Activated naive CD8-positive, alpha-beta T cell treated with anti-CD3 and anti-CD28 coated beads, Interleukin-2, amount 50 U/mL, for 16 hours (primary cell): ENCODE measurements around the gene MEF2A.

Experiments used
- DNase-seq: peaks from one replicate; pipeline ENCODE4 v3.0.0-alpha.2; 2020; ENCODE audit warnings: low read depth, low spot score

The MEF2A gene

DNA sequence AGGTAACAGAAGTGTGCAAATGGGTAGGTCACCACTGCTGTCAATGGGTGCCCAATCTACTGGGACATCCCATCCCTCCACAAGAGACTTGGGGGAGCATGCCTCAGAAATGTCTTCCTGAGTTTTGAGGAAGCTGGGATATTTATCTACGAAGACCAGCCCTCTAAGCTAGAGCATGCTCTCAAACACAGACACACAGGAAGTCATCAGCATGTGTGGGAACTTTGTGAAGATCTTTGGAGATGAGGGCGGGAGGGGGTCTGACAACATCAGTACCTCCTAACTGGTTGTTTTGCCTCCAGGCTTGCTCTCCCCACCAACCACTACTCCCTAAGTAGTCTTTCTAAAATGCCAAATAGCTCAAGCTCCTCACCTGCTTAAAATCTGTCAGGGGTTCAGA lies 3.5 kb upstream of the MEF2A start:
- DNase-seq, result no peak

DNA sequence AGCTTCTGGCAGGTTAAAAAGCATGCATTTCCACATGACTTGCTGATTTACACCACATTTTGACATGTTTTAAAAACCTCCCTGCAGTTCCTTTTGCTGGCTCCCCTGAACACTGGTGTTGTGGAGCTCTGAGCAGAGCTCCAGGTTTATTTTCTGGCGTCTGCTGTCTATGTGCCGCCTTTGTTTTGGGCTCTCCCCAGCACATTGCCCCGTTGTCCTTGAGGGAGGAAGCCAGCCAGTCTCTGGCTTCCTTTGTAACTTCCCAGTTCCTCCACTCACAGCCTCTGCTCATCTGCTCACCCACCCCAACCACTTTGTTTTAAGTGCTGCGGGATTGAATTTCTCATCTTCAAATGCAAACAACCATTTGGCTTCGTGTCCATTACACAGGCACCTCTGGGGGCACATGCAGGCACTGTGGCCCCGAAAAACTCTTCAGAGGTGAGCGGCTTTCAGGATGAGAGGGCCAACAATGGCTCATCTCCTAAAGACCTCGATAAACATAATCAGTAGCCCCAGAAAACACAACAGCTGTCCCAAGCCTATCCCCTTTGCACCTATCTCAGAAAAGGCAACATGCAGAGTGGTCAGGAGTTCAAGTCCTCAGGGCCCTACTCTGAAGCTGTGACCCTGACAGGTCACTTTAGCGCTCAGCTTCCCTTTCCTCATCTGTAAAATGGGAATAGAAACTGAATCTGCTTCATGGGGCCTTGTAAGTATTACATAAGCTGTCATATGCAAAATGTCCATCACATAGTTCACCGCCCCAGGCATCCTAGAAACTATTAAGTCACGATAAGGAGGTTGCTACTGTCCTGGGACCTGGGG lies 1.3 kb upstream of the MEF2A start:
- DNase-seq, result no peak

DNA sequence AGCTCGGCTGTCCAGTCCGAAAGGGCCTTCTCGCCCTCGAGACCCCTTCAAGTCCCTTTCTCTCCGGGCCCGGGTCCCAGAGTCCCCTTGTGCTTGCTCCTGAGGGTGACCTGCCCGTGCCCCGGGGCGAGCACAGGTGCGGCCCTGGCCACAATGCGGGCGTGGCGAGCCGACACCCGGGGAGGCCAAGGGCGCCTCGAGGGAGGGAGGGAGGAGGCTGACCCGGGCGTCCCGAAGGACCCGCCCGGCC lies 810 bp upstream of the MEF2A start:
- DNase-seq, result no peak

DNA sequence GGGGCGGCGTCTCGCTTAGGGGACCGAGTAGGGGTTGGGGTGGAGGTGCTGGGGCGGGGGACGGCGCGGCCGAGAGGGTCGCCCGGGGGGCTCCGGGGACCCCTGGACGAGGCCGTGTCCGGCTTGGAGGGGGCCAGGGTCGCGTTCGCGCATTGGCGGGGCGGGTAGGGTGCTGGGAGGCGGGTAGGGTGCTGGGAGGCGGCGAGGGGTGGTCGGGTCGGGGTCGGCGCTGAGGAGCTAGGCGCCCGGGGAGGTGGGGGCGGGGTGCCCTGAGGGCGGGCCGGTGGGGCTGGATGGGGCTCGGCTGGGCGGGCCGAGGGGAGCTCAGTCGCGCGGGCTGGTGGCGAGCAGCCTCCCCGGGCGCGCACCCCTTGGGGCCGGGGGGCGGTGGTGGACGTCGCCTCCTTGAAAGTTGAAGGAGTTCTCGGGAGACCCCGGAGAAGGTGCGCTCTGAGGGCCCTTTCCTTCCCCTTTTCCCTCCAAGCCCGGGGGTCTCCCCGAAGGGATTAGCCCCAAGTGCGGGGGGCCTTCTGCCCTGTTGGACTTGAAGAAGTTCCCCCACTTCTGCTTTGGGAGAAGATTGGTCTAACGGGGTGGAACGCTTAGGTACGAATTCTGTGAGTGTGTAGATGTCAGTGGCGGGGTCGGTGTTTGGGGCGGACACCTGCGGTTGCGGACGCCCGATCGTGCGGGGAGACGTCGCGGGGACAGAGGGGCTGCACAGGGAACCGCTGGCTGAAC lies 543 bp downstream of the MEF2A start:
- DNase-seq, result no peak

DNA sequence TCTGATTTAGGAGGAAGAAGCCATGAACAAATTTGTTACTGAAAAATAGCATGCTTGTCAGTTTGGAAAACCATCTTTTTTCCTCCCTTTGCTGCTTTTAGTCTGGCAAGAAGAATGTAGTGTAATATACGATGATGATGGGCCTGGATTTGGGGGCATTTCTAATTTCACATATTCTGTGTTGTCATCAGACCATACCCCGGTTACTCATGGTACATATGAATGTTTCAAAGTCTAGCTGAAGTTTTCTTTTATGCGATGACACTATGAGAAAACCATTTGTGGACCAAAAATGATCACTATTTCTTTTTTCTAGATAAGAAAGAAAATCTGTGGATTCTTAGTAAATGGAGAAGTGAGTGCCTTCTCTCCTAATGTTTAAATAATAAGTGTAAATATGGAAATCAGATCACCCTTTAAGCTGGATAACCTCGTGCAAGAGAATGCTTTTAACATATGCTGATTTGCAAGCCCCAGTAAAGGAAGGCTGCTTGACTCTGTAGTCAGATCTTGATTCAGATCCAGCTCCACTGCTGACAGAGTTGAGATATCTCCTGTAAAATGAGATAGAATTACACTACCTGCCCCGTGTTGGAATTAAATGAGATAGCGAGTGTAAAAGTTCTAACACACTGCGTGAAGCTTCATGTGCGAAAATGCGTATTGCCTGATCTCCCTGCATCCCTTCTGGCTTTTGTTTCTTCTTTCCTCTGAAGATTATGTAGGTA lies 3.0 kb downstream of the MEF2A start:
- no peak for DNase-seq

DNA sequence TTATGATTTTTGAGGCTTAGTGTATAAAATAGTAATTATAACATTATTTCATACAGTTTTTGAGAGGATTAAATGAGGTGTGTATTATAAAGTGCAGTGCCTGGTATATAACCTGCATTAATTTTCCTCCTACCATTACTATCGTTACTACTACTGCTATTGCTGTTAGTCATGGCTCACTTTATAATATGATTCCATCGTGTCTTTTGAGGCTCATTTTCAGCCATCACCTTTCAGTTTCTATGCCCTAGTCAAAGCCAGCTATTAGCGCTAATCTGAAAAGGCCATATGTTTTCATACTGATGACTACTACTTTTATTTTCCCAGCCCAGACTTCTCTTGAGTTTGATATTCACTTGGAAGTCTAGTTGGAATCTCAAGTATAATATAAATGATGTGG lies 5.5 kb downstream of the MEF2A start:
- DNase-seq, result no peak

DNA sequence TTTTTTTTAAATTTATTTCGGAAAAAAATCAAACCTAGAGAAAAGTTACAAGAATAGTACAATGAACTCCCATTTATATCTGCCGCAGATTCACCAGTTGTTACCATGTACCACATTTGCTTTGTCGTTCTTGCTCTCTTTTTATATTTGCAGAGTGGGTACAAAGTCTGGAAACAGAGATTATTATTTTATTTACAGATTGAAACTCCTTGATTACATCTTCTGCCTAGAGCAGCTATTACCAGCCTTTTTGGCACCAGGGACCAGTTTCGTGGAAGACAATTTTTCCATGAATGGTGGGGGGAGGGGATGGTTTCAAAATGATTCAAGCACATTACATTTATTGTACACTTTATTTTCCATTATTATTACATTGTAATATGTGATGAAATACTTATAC lies 8.3 kb downstream of the MEF2A start:
- no peak for DNase-seq

DNA sequence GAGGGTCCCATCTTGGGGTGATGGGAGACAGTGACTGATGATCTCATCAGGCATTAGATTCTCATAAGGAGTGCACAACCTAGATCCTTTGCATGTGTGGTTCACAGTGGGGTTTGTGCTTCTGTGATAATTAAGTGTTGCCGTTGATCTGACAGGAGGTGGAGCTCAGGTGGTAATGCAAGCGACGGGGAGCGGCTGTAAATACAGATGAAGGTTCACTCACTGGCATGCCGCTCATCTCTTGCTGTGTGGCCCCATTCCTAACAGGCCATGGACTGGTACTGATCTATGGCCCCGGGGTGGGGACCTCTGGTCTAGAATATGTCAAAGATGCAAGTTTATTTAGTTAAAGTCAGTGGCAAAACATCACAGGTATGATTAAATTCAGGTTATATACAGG lies 8.7 kb downstream of the MEF2A start:
- DNase-seq, result no peak

DNA sequence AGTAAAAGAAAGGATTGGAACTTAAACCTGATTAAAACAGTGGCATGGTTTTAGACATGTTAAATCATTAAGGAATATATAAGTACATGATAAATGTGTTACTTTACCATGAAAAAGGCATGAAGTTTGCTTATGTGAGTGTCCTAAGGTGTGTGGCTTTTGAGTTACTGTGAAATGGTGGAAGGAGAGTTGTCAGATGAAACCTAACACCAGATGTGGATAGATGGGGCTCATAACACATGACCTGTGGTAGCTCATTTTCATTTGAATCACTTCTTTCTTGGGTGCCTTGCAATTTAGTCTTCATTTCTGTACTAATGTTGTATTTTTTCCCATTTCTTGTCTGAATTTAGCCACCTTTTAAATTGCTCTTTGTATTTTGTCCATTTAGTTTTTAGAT lies 13.0 kb downstream of the MEF2A start:
- no peak for DNase-seq

DNA sequence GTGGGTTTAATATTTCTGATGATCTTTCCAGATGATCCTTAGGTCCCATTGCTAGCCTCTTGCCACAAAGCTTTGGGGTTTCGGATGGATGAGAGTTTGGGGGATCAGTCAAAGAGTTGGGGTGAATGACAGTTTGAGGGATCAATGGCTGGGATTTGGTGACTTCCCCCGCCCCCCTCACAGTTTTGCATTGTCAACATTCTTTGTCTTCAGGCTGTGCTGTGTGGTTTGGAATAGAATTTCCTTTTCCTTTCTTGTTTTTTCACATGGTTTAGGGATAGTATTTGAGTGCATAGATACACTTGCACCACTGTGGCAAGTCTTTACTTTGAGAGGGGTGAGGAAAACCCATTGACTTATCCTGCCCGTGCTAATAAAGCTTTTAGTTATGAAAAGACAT lies 14.3 kb downstream of the MEF2A start:
- DNase-seq, result no peak

DNA sequence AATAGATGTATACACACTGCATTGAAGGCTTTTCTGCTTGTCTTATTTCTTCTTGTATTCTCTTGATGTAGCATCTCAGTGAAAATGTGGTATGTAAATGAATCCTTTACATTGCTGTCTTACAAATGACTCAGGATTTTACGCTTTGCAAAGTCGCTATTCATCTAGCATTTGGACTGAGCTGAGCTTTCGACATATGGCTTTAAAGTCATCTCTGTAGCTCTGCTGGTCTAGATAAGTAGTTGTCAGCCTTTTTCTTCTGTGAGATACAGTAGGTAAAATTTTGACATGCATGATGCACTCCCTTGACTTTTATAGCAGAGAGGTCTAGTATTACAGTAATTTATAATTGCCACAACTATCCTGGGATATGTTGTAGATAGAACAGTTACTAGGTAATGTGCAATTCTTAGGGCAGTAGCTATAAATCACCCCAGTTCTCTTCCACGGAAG lies 16.8 kb downstream of the MEF2A start:
- no peak for DNase-seq

DNA sequence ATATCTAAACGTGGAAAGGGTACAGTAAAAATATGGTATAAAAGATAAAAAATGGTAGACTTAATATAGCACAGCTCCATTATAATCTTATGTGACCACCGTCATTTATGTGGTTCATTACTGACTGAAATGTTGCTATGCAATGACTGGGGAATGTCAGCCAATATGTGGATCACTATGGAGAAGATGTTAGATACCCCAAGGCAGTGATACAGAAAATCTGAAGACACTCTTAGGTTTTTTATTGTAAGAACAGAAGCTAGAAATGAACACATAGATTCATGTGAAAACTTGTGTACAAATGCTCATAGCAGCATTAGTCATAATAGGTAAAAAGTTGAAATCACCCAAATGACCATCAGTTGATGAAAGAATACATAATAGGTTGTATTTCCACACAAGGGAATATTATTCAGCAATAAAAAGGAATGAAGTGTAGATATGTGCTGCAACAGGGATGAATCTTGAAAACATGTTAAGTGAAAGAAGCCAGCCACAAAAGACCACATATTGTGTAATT lies 18.4 kb downstream of the MEF2A start:
- DNase-seq, result no peak

DNA sequence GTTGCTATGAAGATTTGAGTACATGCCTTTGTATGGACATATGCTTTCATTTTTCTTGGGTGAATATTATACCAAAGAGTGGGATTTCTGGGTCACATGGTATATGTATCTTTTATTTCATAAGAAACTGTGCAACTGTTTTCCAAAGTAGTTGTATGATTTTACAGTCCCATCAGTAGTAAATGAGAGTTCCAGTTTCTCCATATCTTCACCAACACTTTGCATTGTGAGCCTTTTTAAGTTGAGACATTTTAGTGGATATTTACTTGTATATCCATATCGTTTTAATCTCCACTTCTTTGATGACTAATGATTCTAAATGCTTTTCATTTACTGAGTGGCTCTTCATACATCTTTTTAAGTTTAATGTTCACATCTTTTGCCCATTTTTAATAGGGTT lies 20.3 kb downstream of the MEF2A start:
- no peak for DNase-seq

DNA sequence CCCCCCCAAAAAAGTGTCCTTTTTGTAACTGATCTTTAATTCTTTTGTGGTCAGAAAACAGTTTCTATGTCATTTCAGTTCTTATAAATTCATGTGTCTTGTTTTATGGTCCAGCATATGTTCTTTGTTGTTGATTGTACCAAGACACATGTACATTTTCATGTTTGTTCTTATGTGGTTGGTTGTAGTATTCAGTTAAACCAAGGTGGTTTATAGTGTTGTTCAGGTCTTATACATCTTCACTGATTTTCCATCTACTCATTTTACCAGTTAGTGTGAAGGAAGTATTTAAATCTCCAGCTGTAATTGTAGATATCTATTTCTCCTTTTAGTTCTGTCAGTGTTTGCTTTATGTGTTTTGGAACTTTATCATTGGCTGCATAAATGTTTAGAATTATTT lies 24.0 kb downstream of the MEF2A start:
- DNase-seq, result no peak

DNA sequence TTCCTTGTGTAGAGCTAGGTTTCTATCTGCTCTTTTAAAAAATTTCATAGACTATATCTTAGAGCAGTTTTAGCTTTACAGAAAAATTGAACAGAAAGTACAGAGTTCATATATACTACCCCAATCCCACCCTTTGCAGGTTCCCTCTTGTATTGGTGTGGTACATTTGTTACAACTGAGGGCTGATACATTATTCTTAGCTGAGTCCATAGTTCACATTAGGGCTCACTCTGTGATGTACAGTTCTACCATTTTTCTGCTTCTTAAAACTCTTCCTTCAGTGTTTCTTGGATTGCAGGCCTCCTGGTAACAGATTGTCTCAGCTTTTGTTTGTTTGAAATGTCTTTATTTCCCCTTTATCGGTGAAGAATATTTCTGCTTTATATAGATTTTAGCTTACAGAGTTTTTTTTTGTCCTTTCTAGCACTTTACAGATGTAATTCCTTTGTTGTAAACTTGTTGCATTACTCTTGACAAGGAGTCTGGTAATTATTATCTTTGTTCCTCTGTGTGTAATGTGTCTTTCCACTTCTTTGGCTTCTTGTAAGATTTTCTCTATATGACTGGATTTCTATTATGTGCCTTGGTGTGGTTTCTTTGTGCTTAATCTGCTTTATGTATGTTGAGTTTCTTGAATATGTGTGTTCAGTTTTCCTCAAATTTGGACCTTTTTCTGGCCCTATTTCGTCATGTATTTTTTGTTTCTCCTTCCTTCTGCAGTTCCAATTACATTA lies 25.3 kb downstream of the MEF2A start:
- DNase-seq, result no peak

DNA sequence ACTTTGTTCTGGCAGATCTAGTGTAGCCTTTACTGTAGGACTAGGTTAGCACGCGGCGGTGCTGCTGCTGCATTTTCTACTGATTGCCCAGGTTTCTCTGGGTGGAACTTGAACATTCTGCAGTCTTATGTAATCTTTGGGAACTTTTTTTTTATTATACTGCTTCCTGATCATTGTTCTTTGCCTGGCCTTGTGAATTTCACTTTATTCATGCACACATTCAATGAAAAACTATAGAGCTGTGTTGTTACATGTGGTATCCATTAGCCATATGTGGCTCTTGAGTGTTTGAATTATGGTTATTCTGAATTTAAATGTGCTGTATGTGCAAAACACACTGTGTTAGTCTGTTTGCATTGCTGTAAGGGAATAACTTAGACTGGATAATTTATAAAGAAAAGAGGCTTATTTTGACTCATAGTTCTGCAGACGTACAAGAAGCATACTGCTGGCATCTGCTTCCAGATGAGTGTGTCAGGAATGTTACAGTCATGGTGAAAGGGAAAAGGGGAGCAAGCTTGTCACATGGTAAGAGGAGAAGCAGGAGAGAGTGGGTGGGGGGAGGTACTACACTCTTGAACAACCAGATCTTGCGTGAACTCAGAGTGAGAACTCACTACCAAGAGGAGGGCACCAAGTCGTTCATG lies 26.5 kb downstream of the MEF2A start:
- no peak for DNase-seq

DNA sequence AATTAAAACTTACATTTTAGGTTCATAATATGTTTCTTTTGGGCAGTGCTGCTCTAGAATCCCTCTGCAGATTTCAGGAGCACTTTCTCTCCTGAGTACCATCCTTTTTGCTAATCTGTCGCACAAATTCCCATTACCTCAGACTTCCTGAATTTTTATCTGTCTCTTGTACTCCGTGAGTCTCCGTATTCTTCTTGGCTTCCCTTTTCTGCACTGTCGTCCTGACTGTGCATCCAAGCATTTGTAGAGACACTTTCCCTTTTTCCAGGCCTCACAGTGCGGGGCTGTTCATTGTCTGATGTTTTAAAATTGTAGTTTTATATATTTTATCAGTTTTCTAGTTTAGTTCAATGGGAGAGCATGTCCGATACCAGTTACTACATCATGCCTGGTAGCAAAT lies 27.3 kb downstream of the MEF2A start:
- DNase-seq, result no peak

DNA sequence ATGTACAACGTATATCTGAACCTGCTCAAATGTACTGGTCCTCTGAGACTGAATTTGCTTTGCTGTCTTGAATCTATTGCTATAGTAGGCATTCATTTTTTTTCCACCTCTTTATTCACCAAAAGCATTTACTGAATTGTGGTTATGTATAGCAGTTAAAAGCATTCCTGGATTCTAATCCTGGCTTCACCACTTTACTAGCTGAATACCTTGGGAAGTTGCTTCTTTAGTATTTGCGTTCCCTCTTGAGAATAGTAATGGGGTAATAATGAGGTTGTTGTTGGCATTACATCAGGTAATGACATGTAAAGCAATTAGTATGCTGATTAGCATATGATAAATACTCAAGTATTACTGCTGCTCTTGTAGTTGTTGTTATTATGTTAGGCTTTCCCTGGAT lies 29.1 kb downstream of the MEF2A start:
- DNase-seq, result no peak

DNA sequence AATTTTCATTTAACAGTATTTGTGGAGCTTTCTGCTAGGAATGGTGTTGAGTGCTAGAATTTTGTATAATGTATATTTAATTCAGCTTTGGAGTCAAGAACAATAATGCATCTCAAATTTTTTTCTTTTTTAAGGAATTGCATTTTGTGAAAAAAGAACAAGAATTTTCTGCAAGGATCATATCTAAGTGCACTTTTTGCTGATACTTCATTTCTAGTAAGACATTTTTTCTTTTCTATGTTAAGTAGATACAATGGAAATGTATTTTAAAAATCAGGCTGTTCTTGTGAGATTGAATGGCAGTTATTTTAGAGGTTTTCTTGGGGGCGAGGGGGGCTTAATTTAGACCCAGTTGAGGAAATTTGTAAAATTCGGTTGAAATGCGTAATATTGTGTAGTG lies 32.5 kb downstream of the MEF2A start:
- no peak for DNase-seq

DNA sequence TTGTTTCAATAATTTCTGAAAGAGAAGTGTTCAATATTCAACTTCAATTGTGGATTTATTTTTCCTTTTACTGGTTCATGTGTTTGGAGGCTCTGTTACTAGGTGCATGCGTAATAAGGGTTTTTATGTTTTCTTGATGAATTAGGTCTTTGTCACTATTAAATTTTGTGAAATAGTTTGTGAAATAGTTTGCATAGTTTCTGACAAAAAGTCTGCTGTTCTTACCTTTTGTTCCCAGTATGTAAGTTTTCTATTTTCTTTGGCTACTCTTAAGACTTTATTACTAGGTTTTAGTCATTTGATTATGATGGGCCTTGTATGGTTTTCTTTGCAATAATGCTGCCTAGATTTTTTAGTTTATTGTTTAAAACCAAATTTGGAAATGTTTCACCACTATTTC lies 38.0 kb downstream of the MEF2A start:
- no peak for DNase-seq

DNA sequence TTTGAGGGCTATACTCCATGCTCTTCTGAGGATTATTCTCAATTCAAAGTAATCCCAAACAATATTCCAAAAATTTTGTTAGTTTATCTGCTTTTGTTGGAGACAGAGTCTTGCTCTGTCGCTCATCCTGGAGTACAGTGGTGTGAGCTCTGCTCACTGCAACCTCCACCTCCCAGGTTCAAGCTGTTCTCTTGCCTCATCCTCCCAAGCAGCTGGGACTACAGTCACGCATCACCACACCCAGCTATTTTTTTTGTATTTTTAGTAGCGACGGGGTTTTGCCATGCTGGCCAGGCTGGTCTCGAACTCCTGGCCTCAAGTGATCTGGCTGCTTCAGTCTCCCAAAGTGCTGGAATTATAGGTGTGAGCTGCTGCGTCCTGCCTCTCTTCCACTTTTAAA lies 39.1 kb downstream of the MEF2A start:
- DNase-seq, result no peak
